DOHH2 (cell line): ENCODE measurements around the gene PYGO2.

Experiments
- H3F3A ChIP-seq: fragments of 200-600 bp; sonication (generic), shearing (Covaris generic); 2 replicates; pipeline ENCODE4 v1.6.0; 2016; ENCODE audit warnings: antibody characterized with exemption, mild to moderate bottlenecking; ENCODE audit not compliant: control insufficient read depth, insufficient read depth
- H3K27ac ChIP-seq: fragments of 200-600 bp; sonication (generic); 2 replicates; pipeline ENCODE4 v1.5.1; 2014; ENCODE audit warnings: low read depth, mild to moderate bottlenecking, low read length, moderate library complexity
- H3K27me3 ChIP-seq: fragments of 200-600 bp; sonication (generic); 2 replicates; pipeline ENCODE4 v1.6.1; 2014; ENCODE audit warnings: mild to moderate bottlenecking, low read length, mixed read lengths; ENCODE audit not compliant: control insufficient read depth
- H3K36me3 ChIP-seq: fragments of 200-600 bp; sonication (generic); 2 replicates; pipeline ENCODE4 v1.6.1; 2014; ENCODE audit warnings: mild to moderate bottlenecking, low read length, moderate library complexity, mixed read lengths; ENCODE audit not compliant: control insufficient read depth
- H3K4me1 ChIP-seq: fragments of 200-600 bp; sonication (generic); 2 replicates; pipeline ENCODE4 v1.6.1; 2014; ENCODE audit warnings: mild to moderate bottlenecking, low read length, mixed read lengths; ENCODE audit not compliant: control insufficient read depth
- H3K4me2 ChIP-seq: fragments of 200-600 bp; sonication (generic); 2 replicates; pipeline ENCODE4 v1.6.0; 2014; ENCODE audit warnings: mild to moderate bottlenecking, low read length, moderate library complexity
- H3K4me3 ChIP-seq: fragments of 200-600 bp; sonication (generic); 2 replicates; pipeline ENCODE4 v1.5.1; 2014; ENCODE audit warnings: mild to moderate bottlenecking, low read length, mixed read lengths
- H3K79me2 ChIP-seq: fragments of 200-600 bp; sonication (generic); 2 replicates; pipeline ENCODE4 v1.6.1; 2014; ENCODE audit warnings: mild to moderate bottlenecking, low read length, mixed read lengths; ENCODE audit not compliant: control insufficient read depth
- H3K9me2 ChIP-seq: fragments of 200-600 bp; sonication (generic); replicated peaks from 2 replicates; pipeline ENCODE4 v1.6.1; 2014; ENCODE audit warnings: mild to moderate bottlenecking, low read length, mixed read lengths; ENCODE audit not compliant: control insufficient read depth
- H3K9me3 ChIP-seq: fragments of 200-600 bp; sonication (generic); 2 replicates; pipeline ENCODE4 v1.6.1; 2014; ENCODE audit warnings: antibody characterized with exemption, low read length, mixed read lengths; ENCODE audit not compliant: control insufficient read depth, insufficient read depth
- H4K20me1 ChIP-seq: fragments of 200-600 bp; sonication (generic); 2 replicates; pipeline ENCODE4 v1.6.0; 2014; ENCODE audit warnings: low read depth, mild to moderate bottlenecking, antibody characterized with exemption, low read length, moderate library complexity; ENCODE audit not compliant: control insufficient read depth, insufficient read depth
- CTCF ChIP-seq: fragments of 200-600 bp; sonication (generic); IDR thresholded peaks from one replicate; pipeline ENCODE4 v1.5.1; 2014; ENCODE audit warnings: antibody characterized with exemption, mild to moderate bottlenecking, low read depth, low read length; ENCODE audit not compliant: poor library complexity, severe bottlenecking
- EZH2phosphoT487 ChIP-seq: fragments of 200-600 bp; sonication (generic); IDR thresholded peaks from 2 replicates; pipeline ENCODE4 v1.6.1; 2017; ENCODE audit warnings: borderline replicate concordance, mild to moderate bottlenecking, antibody characterized with exemption, low read length, moderate library complexity, mixed read lengths

PYGO2 gene

GRCh38 chr1:155007251-155007828, 45.8 kb upstream of the PYGO2 start:
- no peaks in the 10 kb centered on the region for H4K20me1 ChIP-seq
- H3K9me3 ChIP-seq = no peaks in the 10 kb centered on the region
- H3K27me3 ChIP-seq = no peaks in the 10 kb centered on the region
- H3K79me2 ChIP-seq = peaks cover 28% of the 10 kb centered on the region
- TF ChIP-seq EZH2phosphoT487 = no peak
- no peak for TF ChIP-seq CTCF
- no peak overlapping the region for H3K4me2 ChIP-seq
- H3K36me3 ChIP-seq = no peaks in the 10 kb centered on the region
- H3K27ac ChIP-seq = no peak overlapping the region
- peaks cover 21% of the 10 kb centered on the region for H3F3A ChIP-seq
- H3K4me1 ChIP-seq = peaks cover 80% of the 10 kb centered on the region
- H3K9me2 ChIP-seq = no peaks in the 10 kb centered on the region
- H3K4me3 ChIP-seq = no peak overlapping the region

- Histone ChIP-seq H3K4me1 (peaks cover 75% of the 10 kb centered on the region), H3K9me3 (no peaks in the 10 kb centered on the region), H3F3A (peaks cover 20% of the 10 kb centered on the region; the same call in 1 of the 2 replicates), H3K9me2 (no peaks in the 10 kb centered on the region), H3K36me3 (no peaks in the 10 kb centered on the region), H3K27ac (peak overlapping the region; percentile 68), H3K79me2 (peaks cover 28% of the 10 kb centered on the region), H3K27me3 (no peaks in the 10 kb centered on the region), H3K4me2 (peak overlapping the region; percentile 93), H4K20me1 (no peaks in the 10 kb centered on the region), H3K4me3 (peak overlapping the region; percentile 93)
- no peak for TF ChIP-seq CTCF
Observed at GRCh38 chr1:155006601-155007101, 45.1 kb upstream of the PYGO2 start.

GRCh38 chr1:155005076-155006011, 43.8 kb upstream of the PYGO2 start:
- Histone ChIP-seq H3K4me1 (peaks cover 75% of the 10 kb centered on the region), H3K4me3 (peak overlapping the region; percentile 93), H3K9me3 (no peaks in the 10 kb centered on the region), H3K27ac (peak overlapping the region; percentile 68), H3K27me3 (no peaks in the 10 kb centered on the region), H3F3A (peaks cover 23% of the 10 kb centered on the region), H3K79me2 (peaks cover 28% of the 10 kb centered on the region), H4K20me1 (no peaks in the 10 kb centered on the region), H3K4me2 (peak overlapping the region; percentile 93), H3K36me3 (no peaks in the 10 kb centered on the region), H3K9me2 (no peaks in the 10 kb centered on the region)
- TF ChIP-seq CTCF = no peak
- no peak for TF ChIP-seq EZH2phosphoT487
